COLO668 (cell line): ENCODE measurements around the gene ATXN10.

Experiments used
- DNase-seq: peaks from one replicate; lab custom pipeline; 2025; ENCODE audit not compliant: unreplicated experiment; lab: John Stamatoyannopoulos, UW

ATXN10 gene

GRCh38 chr22:45852826-45853225 lies 181.2 kb downstream of the ATXN10 start:
- DNase-seq = no peak

GRCh38 chr22:45855961-45856360 lies 184.3 kb downstream of the ATXN10 start:
- no peak for DNase-seq

- no peak for DNase-seq
Measured at GRCh38 chr22:45857519-45857918, 185.9 kb downstream of the ATXN10 start.

- no peak for DNase-seq
Measured at GRCh38 chr22:45859231-45860161, 187.9 kb downstream of the ATXN10 start.

GRCh38 chr22:45860201-45860600 lies 188.6 kb downstream of the ATXN10 start:
- no peak for DNase-seq

GRCh38 chr22:45861259-45861658 lies 189.6 kb downstream of the ATXN10 start:
- no peak for DNase-seq

GRCh38 chr22:45863981-45864751 lies 192.5 kb downstream of the ATXN10 start:
- peak; percentile 78 for DNase-seq

- DNase-seq = no peak
Measured at GRCh38 chr22:45864959-45865476, 193.4 kb downstream of the ATXN10 start.

- DNase-seq = no peak
Measured at GRCh38 chr22:45865561-45866125, 194.0 kb downstream of the ATXN10 start.

- DNase-seq = no peak
Measured at GRCh38 chr22:45866126-45866645, 194.6 kb downstream of the ATXN10 start.

GRCh38 chr22:45866646-45867117 lies 195.0 kb downstream of the ATXN10 start:
- DNase-seq = no peak

- peak; percentile 13 for DNase-seq
Measured at GRCh38 chr22:45867118-45867905, 195.7 kb downstream of the ATXN10 start.

GRCh38 chr22:45867906-45868555 lies 196.4 kb downstream of the ATXN10 start:
- DNase-seq = no peak

- DNase-seq = no peak
Measured at GRCh38 chr22:45868571-45869339, 197.1 kb downstream of the ATXN10 start.

GRCh38 chr22:45869340-45869847 lies 197.8 kb downstream of the ATXN10 start:
- no peak for DNase-seq

GRCh38 chr22:45870011-45870410 lies 198.4 kb downstream of the ATXN10 start:
- DNase-seq = no peak

- no peak for DNase-seq
Measured at GRCh38 chr22:45871721-45872120, 200.1 kb downstream of the ATXN10 start.

- no peak for DNase-seq
Measured at GRCh38 chr22:45872659-45873263, 201.1 kb downstream of the ATXN10 start.
